HEK293T (cell line): ENCODE results near the gene RANBP9.

Experiments used
- BHLHE40 ChIP-seq: fragments of 450-650 bp; IDR thresholded peaks from 2 replicates; pipeline ENCODE4 v1.6.1; 2016; ENCODE audit warnings: mild to moderate bottlenecking, moderate library complexity, borderline replicate concordance
- ELF4 ChIP-seq: fragments of 450-650 bp; IDR thresholded peaks from 2 replicates; pipeline ENCODE4 v1.6.1; 2017; ENCODE audit warnings: antibody characterized with exemption
- FOXA1 ChIP-seq: fragments of 450-650 bp; IDR thresholded peaks from 2 replicates; pipeline ENCODE4 v1.6.1; 2016; ENCODE audit warnings: mild to moderate bottlenecking
- FOXK2 ChIP-seq: fragments of 450-650 bp; IDR thresholded peaks from 2 replicates; pipeline ENCODE4 v1.6.1; 2016; ENCODE audit warnings: mild to moderate bottlenecking
- FOXM1 ChIP-seq: fragments of 450-650 bp; IDR thresholded peaks from 2 replicates; pipeline ENCODE4 v1.6.1; 2017; ENCODE audit warnings: mild to moderate bottlenecking, borderline replicate concordance
- NFRKB ChIP-seq: fragments of 450-650 bp; IDR thresholded peaks from 2 replicates; pipeline ENCODE4 v1.6.1; 2016; ENCODE audit warnings: mild to moderate bottlenecking, moderate library complexity
- PKNOX1 ChIP-seq: fragments of 450-650 bp; IDR thresholded peaks from 2 replicates; pipeline ENCODE4 v1.6.1; 2016
- SP1 ChIP-seq: fragments of 450-650 bp; IDR thresholded peaks from 2 replicates; pipeline ENCODE4 v1.6.1; 2017
- SUZ12 ChIP-seq: fragments of 450-650 bp; IDR thresholded peaks from 2 replicates; pipeline ENCODE4 v1.6.1; 2016; ENCODE audit warnings: mild to moderate bottlenecking

DNA sequence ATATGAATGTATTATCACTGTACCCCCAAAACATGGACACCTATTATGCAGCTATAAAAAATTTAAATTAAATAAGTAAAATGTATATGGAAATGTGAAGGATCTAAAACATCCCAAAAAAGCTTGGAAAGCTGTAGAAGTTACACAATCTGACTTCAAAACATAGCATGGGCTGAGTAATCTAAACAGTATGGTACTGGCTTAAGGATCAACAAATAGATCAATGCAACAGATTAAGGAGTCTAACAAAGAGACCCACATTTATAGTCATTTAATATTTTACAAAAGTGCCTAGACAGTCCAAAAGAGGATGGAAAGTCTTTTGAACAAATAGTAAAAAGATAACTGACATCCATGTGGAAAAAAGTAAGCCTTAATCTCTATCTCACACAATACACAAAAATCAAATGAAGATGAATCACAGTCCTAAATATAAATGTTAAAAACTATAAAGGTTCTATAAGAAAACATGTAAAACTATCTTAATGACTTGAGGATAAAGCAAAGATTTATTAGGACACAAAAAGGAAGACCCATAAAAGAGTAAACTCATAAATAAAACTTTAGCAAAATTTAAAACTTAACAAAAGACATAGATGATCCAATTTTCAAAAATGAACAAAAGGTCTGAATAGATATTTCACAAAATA, 46.8 kb downstream of the RANBP9 start:
- TF ChIP-seq NFRKB (no peak), BHLHE40 (no peak), FOXM1 (no peak), SP1 (no peak), FOXA1 (no peak), ELF4 (no peak), SUZ12 (no peak), FOXK2 (no peak), PKNOX1 (no peak)
